HepG2 (cell line): ENCODE data around the gene GRK5. TPM values are rescaled to one million over a fixed set of nuclear protein-coding genes. Genes with fewer than 3 reads are reported as not detected.

Experiments
- ATAC-seq: fragments of 200-7000 bp; cut with Tn5 transposase; 3 replicates; pipeline ENCODE4 v1.9.1; 2020; ENCODE audit warnings: mild to moderate bottlenecking, moderate library complexity
- BruUV-seq: library from RNA; stranded (reverse); fragments of 400-500 nt; replicated peaks from 2 replicates; lab custom pipeline; 2021; lab: Mats Ljungman, UMichigan
- CTCF ChIA-PET: fragments of 300-600 bp; formaldehyde crosslinking; extraction: SDS; loops from one replicate; lab custom pipeline; 2021; ENCODE audit warnings: low total read pairs, inconsistent platforms, low intra/inter-chr PET ratio; lab: Yijun Ruan, JAX
- POLR2A ChIA-PET: fragments of 350-600 bp; sonication (Branson Sonifier 250); formaldehyde crosslinking; loops from one replicate; lab custom pipeline; 2020; ENCODE audit warnings: antibody characterized with exemption, inconsistent platforms; lab: Yijun Ruan, JAX
- DNase-seq: peaks from one replicate; pipeline ENCODE4 v3.0.0-alpha.2; 2015; ENCODE audit warnings: low spot score
- FAIRE-seq: peaks from 3 replicates; lab custom pipeline; 2011; peaks lifted over from hg19 to GRCh38; lab: Jason Lieb, UNC
- H2AFZ ChIP-seq: one replicate; pipeline ENCODE4 v1.6.1; 2011; ENCODE audit warnings: low read length, inconsistent platforms
- H3K27ac ChIP-seq: fragments of 300-600 bp; 3 replicates; pipeline ENCODE4 v1.8.0; 2011; ENCODE audit warnings: mixed run types, mild to moderate bottlenecking, mixed read lengths, low read length, inconsistent platforms; ENCODE audit not compliant: insufficient read depth; ENCODE audit errors: extremely low read length
- H3K27me3 ChIP-seq, 2 experiments: fragments of 200-600 bp in 1 of 2; 2 replicates in 1 of 2; 3 replicates in 1 of 2; pipeline versions ENCODE4 v1.6.0 to v1.8.0; 2011; ENCODE audit warnings: low read length in 2 of 2, mild to moderate bottlenecking in 2 of 2, moderate library complexity in 2 of 2, inconsistent platforms in 1 of 2; ENCODE audit not compliant: insufficient read depth in 2 of 2, control insufficient read depth in 1 of 2
- H3K36me3 ChIP-seq, 2 experiments: fragments of 200-600 bp in 1 of 2; replicated peaks in 1 of 2; 2 replicates in 1 of 2; 3 replicates in 1 of 2; pipeline versions ENCODE4 v1.5.1 to v1.8.0; 2011; ENCODE audit warnings: low read length in 2 of 2, inconsistent platforms in 1 of 2; ENCODE audit not compliant: insufficient read depth in 2 of 2, control insufficient read depth in 1 of 2
- H3K4me1 ChIP-seq: 2 replicates; pipeline ENCODE4 v1.5.1; 2012; ENCODE audit warnings: low read length, inconsistent platforms; ENCODE audit not compliant: insufficient read depth
- H3K4me2 ChIP-seq: 2 replicates; pipeline ENCODE4 v1.6.0; 2011; ENCODE audit warnings: low read depth, low read length, inconsistent platforms
- H3K4me3 ChIP-seq, 3 experiments: fragments of 200-600 bp in 1 of 3; sonication (generic), shearing (Covaris generic) in 1 of 3; replicated peaks in 1 of 3; 2 replicates each; pipeline ENCODE4 v1.5.1; 2011 to 2016; ENCODE audit warnings: low read length in 3 of 3, inconsistent platforms in 2 of 3, low read depth in 2 of 3, mild to moderate bottlenecking in 2 of 3, control low read depth in 1 of 3, mixed read lengths in 1 of 3; ENCODE audit not compliant: insufficient read depth in 1 of 3
- H3K79me2 ChIP-seq: one replicate; pipeline ENCODE4 v1.6.1; 2011; ENCODE audit warnings: low read length, inconsistent platforms; ENCODE audit not compliant: insufficient read depth
- H3K9ac ChIP-seq: 2 replicates; pipeline ENCODE4 v1.6.0; 2011; ENCODE audit warnings: mild to moderate bottlenecking, low read depth, low read length, inconsistent platforms; ENCODE audit not compliant: insufficient read depth
- H3K9me3 ChIP-seq: 2 replicates; pipeline ENCODE4 v1.5.1; 2012; ENCODE audit warnings: mild to moderate bottlenecking, low read length
- H4K20me1 ChIP-seq: 2 replicates; pipeline ENCODE4 v1.6.0; 2011; ENCODE audit warnings: inconsistent platforms, mild to moderate bottlenecking, low read length, moderate library complexity; ENCODE audit not compliant: insufficient read depth
- IRF2 ChIP-seq: IDR thresholded peaks from 2 replicates; pipeline ENCODE4 v1.6.1; 2018; ENCODE audit warnings: missing genetic modification reagents, missing compliant biosample characterization
- MAZ ChIP-seq, 2 experiments: sonication (generic) in 1 of 2; formaldehyde crosslinking in 1 of 2; IDR thresholded peaks; 2 replicates each; pipeline versions ENCODE4 v1.5.0 to v1.6.1; 2012 to 2020; ENCODE audit warnings: low read depth in 2 of 2, mild to moderate bottlenecking in 2 of 2, borderline replicate concordance in 1 of 2, improper control_type of control experiment in 1 of 2, low read length in 1 of 2, missing genetic modification reagents in 1 of 2, moderate library complexity in 1 of 2
- MYC ChIP-seq: sonication (generic); formaldehyde crosslinking; IDR thresholded peaks from 2 replicates; pipeline ENCODE4 v1.9.0; 2021; ENCODE audit warnings: missing genetic modification reagents, borderline replicate concordance
- SNAI1 ChIP-seq: sonication (generic); formaldehyde crosslinking; IDR thresholded peaks from 2 replicates; pipeline ENCODE4 v1.5.0; 2020; ENCODE audit warnings: mild to moderate bottlenecking, missing genetic modification reagents, borderline replicate concordance
- SRY ChIP-seq: sonication (generic); formaldehyde crosslinking; IDR thresholded peaks from 2 replicates; pipeline ENCODE4 v1.8.0; 2022; ENCODE audit warnings: mild to moderate bottlenecking, missing genetic modification reagents
- STAG1 ChIP-seq: sonication (generic); formaldehyde crosslinking; IDR thresholded peaks from 2 replicates; pipeline ENCODE4 v1.4.0; 2020; ENCODE audit warnings: missing genetic modification reagents
- ZNF263 ChIP-seq: sonication (generic); formaldehyde crosslinking; IDR thresholded peaks from 2 replicates; pipeline ENCODE4 v1.4.0; 2020; ENCODE audit warnings: missing genetic modification reagents
- ZNF746 ChIP-seq: sonication (generic); formaldehyde crosslinking; IDR thresholded peaks from 2 replicates; pipeline ENCODE4 v1.8.0; 2022; ENCODE audit warnings: mild to moderate bottlenecking, missing genetic modification reagents
- WGBS: methylation state at CpG from one replicate; pipeline ENCODE4 v1.1.6; 2017; ENCODE audit warnings: low lambda C conversion rate; 5-methylcytosine and 5-hydroxymethylcytosine counted together
- in situ Hi-C: cut with HindIII; loops from 2 replicates; pipeline ENCODE4 v1.10.0; 2017; ENCODE audit warnings: low pct_unique_long_range_greater_than_20kb; ENCODE audit not compliant: extremely low pct_ligation_motif_present
- intact Hi-C: fragments of 100-400 bp; cut with micrococcal nuclease; formaldehyde crosslinking; loops from one replicate; pipeline ENCODE4 v1.10.0; 2022; ENCODE audit not compliant: unreplicated experiment
- polyA plus RNA-seq, 8 experiments: library from polyadenylated mRNA; depleted of rRNA in 3 of 8; stranded (reverse) in 7 of 8; unstranded in 1 of 8; fragments of >200 nt; fragmentation: Illumina TruSeq in 4 of 8; extraction: Trizol in 4 of 8; gene quantifications; 2 replicates each; pipeline versions ENCODE4 v1.2.1 to v1.2.3, GENCODE V29; 2011 to 2016; ENCODE audit warnings: low read depth in 4 of 8, missing spikeins in 1 of 8, mixed read lengths in 1 of 8; ENCODE audit not compliant: insufficient read depth in 1 of 8
- total RNA-seq, 5 experiments: library from RNA; depleted of rRNA; stranded (reverse); fragments of >200 nt; fragmentation: Illumina TruSeq; extraction: Trizol; gene quantifications; 2 replicates each; pipeline ENCODE4 v1.2.3, GENCODE V29; 2016; ENCODE audit warnings: low read depth in 1 of 5
- TF ChIP-seq, protein P1 (sequence below): sonication (generic); formaldehyde crosslinking; IDR thresholded peaks from 2 replicates; pipeline ENCODE4 v1.5.1; 2020; ENCODE audit warnings: mild to moderate bottlenecking, moderate library complexity, missing genetic modification reagents

Gene GRK5
- total and polyA plus RNA-seq, 2 of the 13 experiments (the other 11 are each of a cell fraction or from before 2014, with no cell fraction given), result 10.4 to 12.6 TPM

DNA sequence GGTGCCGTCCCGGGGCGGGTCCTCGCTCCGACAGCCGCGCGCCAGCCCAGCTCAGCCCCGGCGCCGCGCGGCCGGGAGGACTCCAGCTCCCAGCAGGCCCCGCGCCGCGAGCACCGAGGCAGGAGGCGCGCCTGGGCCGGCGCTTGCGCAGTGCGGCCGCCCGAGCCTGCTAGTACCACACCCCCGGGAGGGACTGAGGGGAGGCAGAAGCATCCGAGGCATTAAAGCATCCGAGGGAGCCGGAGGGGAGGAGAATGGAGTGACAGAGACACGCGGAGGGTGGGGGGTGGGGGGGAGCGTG lies at the start of gene GRK5 (continued):
- TF ChIP-seq MAZ (IDR thresholded peaks at IDR 0.05; ENCODE audit: borderline replicate concordance, low read depth, low read length), result 0 out of 2 replicates have a peak, but pooled peaks have one; percentile 28
- no peak for TF ChIP-seq MAZ (CRISPR knock-in tag; IDR thresholded peaks at IDR 0.05; ENCODE audit: low read depth)
- TF ChIP-seq, protein P1, sequence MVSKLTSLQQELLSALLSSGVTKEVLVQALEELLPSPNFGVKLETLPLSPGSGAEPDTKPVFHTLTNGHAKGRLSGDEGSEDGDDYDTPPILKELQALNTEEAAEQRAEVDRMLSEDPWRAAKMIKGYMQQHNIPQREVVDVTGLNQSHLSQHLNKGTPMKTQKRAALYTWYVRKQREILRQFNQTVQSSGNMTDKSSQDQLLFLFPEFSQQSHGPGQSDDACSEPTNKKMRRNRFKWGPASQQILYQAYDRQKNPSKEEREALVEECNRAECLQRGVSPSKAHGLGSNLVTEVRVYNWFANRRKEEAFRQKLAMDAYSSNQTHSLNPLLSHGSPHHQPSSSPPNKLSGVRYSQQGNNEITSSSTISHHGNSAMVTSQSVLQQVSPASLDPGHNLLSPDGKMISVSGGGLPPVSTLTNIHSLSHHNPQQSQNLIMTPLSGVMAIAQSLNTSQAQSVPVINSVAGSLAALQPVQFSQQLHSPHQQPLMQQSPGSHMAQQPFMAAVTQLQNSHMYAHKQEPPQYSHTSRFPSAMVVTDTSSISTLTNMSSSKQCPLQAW (CRISPR knock-in tag), result no peak
- TF ChIP-seq ZNF263 (CRISPR knock-in tag), result peak; percentile 83
- TF ChIP-seq ZNF746 (CRISPR knock-in tag), result no peak
- TF ChIP-seq IRF2 (CRISPR knock-in tag), result 0 out of 2 replicates have a peak, but pooled peaks have one; percentile 18
- no peak for TF ChIP-seq SNAI1 (CRISPR knock-in tag)
- TF ChIP-seq MYC, result 0 out of 2 replicates have a peak, but pooled peaks have one; percentile 7
- TF ChIP-seq STAG1 (CRISPR knock-in tag), result 0 out of 2 replicates have a peak, but pooled peaks have one; percentile 1
- TF ChIP-seq, all 625 proteins: peak for 43

DNA sequence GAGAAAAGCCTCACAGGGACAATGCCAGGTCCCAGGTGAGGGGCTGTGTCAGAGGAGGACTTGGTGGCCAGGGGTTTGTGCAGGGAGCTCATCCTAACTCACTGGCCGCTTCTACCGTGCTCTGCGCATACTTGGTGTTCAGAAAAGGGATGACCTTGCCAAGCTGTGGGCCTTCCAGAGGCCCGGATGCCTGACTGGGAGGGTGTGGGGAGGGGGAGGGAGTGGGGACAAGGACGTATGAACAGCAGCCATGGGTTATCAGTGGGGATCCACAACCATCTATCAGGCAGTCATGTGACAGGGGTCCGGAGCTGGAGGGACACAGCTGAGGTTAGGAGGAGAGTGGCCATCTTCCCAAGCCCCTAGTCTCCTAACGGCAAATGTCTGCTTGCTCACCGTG lies 48.0 kb upstream of the GRK5 start:
- FAIRE-seq (no peak), DNase-seq (no peak), ATAC-seq (no peak)
- Histone ChIP-seq H3K9ac (no peak overlapping the region), H3K27me3 (no peaks in the 10 kb centered on the region), H4K20me1 (no peaks in the 10 kb centered on the region), H3K4me1 (peaks cover 7% of the 10 kb centered on the region), H3K4me3 (no peak overlapping the region), H3K36me3 (peaks cover 14 to 49% of the 10 kb centered on the region in 2 experiments), H3K9me3 (no peaks in the 10 kb centered on the region), H3K27ac (no peak overlapping the region), H3K4me2 (no peak overlapping the region), H3K79me2 (no peaks in the 10 kb centered on the region), H2AFZ (no peak overlapping the region)
- no TSS peak for BruUV-seq
- 96% methylated on average over 5 of the region's 8 CpGs for WGBS
- TF ChIP-seq SRY (CRISPR knock-in tag), result no peak
- intact Hi-C loops, result no loop called here
- ChIA-PET POLR2A (no interaction called here), CTCF (no interaction called here)
- in situ Hi-C loops, result no loop called here
